T47D (cell line): ENCODE measurements around the gene ORMDL2.
"Not testable (repeated sequence)": the region's sequence is repeated elsewhere in the genome, so short reads cannot be mapped to it uniquely, and the experiment has no call there.

Experiments
- DNase-seq, 2 experiments: peaks; one replicate each; pipeline versions ENCODE4 v3.0.0 to v3.0.0-alpha.2; 2011 to 2012; ENCODE audit warnings: low read depth in 1 of 2, low spot score in 1 of 2
- JUND ChIP-seq: IDR thresholded peaks from 2 replicates; pipeline ENCODE4 v1.6.1; 2012; ENCODE audit warnings: low read depth
- in situ Hi-C: cut with HindIII; loops from 2 replicates; pipeline ENCODE4 v1.10.0; 2016; ENCODE audit warnings: low sequenced_read_pairs, low pct_unique_long_range_greater_than_20kb

Gene ORMDL2

GRCh38 chr12:55833056-55833455 is 15.2 kb downstream of the ORMDL2 start:
- no peak for TF ChIP-seq JUND
- in situ Hi-C loops: no loop called here
- no peak for DNase-seq

- DNase-seq, in situ Hi-C loops: not testable (repeated sequence)
Observed at GRCh38 chr12:55834400-55834799, 16.6 kb downstream of the ORMDL2 start.

- in situ Hi-C loops: no loop called here
- TF ChIP-seq JUND: no peak
- no peak for DNase-seq
Observed at GRCh38 chr12:55838361-55838760, 20.5 kb downstream of the ORMDL2 start.

DNA sequence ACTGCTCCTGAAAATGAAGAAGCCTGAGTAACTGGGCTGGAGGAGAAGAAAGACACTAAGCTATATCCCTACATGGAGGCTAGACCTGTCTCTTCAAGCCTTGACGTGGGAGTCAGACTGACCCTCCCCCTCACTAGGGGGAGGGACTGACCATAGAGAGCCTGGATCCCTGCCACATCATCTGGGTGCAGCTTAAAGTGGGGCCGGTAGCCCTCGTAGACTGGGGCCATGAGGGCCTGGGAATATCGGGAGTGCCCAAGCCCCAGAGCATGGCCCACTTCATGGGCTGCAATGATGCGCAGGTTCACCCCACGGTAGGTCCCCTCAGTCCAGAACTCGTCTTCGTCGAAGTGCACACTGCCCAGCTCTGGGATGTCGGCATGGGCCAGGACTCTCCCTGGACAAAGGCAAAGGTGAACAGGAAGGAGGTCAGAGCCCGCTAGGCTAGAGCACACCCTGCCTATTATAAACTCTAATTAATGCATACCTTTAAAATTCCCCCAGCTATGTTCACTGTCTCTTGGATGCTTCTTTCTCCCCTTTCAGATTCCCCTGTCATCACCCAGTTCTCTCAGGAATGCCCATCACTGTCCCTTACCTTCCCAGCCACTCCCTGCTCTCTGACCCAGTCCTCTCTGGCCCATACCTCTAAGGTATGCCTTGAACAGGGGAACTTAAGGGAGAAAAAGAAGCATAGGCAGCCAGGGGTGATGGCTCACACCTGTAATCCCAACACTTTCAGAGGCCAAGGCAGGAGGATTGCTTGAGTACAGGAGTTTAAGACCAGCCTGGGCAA is 21.7 kb downstream of the ORMDL2 start:
- in situ Hi-C loops: no loop called here
- no peak for TF ChIP-seq JUND
- DNase-seq: no peak

DNA sequence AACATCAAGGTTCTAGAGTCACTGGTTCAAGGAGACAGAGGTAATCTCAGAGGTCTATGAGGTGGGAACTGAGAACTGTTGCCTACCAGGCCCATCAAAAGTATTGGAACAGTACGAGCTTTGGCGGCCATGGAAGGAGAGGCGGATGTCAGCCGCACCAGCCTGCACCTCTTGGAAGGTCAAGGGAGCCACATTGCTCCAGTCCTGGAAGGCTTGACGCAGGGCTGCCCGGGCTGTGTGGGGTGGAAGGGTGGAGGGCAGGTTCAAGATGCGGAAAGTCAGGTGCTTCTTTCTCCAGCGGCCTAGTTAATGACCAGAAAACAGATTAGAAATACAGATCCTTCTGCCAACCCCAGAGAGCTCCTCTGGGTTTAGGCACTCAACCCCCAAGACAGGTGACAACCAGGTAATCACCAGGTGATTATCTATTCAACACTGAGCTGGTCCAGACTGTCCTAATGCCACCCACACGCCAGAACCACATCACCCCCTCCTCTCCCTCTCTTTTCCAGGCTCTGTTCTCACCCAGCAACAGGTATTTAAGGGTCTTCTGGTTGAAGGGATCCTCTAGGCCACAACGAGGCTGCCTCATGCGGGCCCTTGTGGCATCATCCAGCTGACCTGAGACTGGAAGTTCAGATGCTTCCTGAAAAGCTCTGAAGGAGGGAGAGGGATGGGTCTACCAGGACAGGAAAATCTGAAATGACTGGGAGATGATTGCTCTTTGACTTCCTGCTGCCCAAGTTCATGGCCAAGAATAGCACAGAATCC is 22.9 kb downstream of the ORMDL2 start:
- TF ChIP-seq JUND: no peak
- no peak for DNase-seq
- in situ Hi-C loops: no loop called here

DNA sequence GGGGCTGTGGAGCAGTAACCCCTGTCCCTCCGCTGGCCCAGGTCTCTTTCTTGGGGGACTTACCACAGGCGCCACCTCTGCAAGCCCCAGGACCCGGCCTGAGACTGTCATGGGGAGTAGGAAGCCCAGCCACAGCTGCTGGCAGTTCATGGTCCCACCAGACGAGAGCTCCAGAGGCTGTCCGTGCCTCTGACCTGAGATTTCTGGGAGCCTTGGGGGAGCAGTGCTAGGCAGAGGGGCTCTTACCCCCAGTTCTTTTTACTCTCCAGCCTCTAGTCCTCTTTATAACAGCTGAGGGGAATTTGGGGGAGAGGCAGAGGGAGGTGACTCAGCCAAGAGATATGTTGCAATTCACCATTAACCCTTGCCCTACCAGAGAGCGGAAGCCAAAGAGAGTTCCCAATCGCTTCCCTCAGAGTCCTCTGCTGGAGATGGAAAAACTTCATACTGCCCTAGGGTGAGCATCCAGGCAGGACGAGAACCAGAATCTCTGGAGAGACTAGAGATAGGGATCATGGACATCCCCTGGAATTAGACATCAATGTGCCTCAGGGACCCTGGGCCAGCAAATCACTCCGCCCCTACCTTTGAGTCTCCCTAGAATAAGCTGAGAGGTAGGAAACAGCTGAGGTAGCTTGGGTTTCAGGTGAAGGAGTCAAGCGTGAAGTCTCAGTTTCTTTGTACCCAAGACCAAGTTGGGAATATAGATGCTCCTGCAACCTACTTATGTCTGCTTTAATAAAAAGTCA is 25.0 kb downstream of the ORMDL2 start, which contains the start of gene MMP19:
Gene MMP19 (minus strand): TSS at position 256 of the 749 bp plus-strand sequence. CDS start 106 bp downstream, at position 150.
- no peak for TF ChIP-seq JUND
- DNase-seq: no peak
- in situ Hi-C loops: no loop called here

DNA sequence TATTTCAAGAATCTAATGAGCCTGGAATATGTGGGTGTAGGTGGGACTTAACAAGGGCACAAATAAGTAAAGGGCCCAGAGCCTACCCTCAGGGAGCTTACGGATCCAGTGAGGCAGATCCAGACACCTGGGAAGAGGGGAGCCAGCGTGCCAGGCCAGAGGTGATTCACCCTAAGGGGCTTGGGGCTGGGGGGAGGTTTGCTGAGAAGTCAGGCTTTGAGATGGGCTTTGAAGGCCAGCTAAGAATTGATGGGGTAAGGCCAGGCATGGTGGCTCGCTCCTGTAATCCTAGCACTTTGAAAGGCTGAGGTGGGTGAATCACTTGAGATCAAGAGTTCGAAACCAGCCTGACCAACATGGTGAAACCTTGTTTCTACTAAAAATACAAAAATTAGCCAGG is 25.6 kb downstream of the ORMDL2 start:
- TF ChIP-seq JUND: no peak
- in situ Hi-C loops: no loop called here
- DNase-seq: no peak

DNA sequence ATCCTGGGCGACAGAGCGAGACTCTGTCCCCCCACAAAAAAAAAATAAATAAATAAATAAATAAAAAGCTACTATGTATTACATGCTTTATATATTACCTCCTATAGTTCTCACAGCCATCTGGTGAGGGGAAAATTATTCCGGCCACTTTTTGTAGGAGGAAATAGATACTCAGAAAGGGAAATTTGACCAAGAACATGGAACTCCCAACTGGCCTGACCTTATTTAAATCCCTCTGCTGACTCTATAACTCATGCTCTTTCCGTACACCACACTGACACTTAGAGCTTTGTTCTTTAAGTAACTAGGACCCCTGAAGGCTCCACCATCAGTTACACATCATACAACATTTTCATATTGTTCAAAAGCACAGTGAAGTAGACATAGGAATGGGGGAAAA is 27.1 kb downstream of the ORMDL2 start:
- DNase-seq: no peak
- no peak for TF ChIP-seq JUND
- in situ Hi-C loops: no loop called here

- in situ Hi-C loops: no loop called here
- no peak for TF ChIP-seq JUND
- DNase-seq: no peak
Observed at GRCh38 chr12:55845361-55845760, 27.5 kb downstream of the ORMDL2 start.

- in situ Hi-C loops: no loop called here
- no peak for TF ChIP-seq JUND
Observed at GRCh38 chr12:55845785-55846496, 28.1 kb downstream of the ORMDL2 start.

DNA sequence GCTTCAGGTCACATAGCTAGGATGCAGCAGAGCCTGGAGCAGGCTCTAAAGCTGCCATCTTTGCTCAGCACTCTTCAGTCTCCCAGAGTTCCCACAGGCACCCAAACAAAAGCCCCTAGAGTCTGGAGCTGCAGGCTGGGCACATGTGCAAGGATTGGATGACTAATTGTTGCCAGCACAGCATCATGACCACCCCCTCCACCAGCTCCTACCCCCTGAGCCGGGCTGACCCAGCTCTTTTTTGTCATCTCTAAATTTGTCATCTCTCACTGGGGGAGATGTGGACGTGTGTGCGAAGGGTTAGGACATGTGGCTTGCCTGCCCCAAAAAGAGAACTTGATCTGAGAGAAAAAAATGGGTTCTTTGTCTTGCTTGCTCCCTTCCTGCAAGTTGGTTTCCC is 29.2 kb downstream of the ORMDL2 start:
- no peak for DNase-seq

More at GRCh38 chr12:55845785-55846496, 28.1 kb downstream of the ORMDL2 start:
- DNase-seq: no peak

DNA sequence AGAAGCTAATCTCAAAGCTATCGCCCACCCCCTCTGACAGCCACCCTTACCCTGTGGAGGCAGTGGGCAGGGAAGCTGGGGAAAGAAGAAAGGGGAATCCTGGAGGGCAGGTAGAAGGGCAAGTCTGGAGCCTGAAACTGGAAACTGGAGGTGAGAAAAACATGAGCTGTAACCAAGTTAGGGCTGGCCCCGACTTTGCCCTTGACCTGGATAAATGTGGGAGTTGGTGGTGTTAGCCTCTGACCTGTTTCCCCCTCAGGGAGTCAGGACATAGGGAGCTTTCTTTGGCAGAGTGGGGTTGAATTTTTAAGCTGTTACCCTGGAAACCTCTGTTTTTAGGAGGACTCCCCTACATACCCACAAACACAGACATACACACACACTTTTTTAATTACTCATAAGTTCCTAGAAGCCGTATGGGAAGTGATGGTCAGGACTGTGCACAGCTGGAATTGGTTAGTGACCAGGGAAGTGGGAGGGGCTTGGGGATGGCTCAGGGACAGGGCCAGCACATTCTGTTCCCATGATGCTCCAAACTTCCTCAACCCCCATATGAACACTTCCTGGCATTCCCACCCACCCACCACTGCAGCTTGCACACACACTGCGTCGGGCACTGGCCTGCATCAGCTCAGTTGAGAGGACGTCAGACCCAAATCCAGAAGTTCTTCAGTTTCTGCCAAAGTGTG is 29.9 kb downstream of the ORMDL2 start:
- no peak for TF ChIP-seq JUND
- in situ Hi-C loops: no loop called here
- DNase-seq: no peak

More for the DNA sequence above, 29.2 kb downstream of the ORMDL2 start:
- in situ Hi-C loops: no loop called here
- TF ChIP-seq JUND: no peak
